ENCODE measurements around the gene PLGRKT.
"Not testable (repeated sequence)": the region's sequence is repeated elsewhere in the genome, so short reads cannot be mapped to it uniquely, and the experiment has no call there.

The PLGRKT gene

DNA sequence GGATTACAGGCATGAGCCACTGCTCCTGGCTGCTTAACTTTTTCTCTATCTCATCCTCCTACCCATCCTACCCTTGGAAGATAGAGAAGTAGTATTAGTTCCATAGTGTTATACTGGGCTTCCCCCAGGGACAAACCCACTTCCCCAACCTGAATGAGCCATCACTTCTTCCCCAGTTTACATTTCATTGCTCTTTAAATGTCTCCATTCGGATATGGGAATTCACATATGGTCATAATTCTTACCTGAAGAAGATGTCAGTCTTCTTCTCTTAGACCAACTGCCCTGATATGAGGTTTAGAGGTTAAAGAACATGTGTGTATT is 14.5 kb upstream of the PLGRKT start:
- DNase-seq (ENCODE audit: low read depth) = no peak

DNA sequence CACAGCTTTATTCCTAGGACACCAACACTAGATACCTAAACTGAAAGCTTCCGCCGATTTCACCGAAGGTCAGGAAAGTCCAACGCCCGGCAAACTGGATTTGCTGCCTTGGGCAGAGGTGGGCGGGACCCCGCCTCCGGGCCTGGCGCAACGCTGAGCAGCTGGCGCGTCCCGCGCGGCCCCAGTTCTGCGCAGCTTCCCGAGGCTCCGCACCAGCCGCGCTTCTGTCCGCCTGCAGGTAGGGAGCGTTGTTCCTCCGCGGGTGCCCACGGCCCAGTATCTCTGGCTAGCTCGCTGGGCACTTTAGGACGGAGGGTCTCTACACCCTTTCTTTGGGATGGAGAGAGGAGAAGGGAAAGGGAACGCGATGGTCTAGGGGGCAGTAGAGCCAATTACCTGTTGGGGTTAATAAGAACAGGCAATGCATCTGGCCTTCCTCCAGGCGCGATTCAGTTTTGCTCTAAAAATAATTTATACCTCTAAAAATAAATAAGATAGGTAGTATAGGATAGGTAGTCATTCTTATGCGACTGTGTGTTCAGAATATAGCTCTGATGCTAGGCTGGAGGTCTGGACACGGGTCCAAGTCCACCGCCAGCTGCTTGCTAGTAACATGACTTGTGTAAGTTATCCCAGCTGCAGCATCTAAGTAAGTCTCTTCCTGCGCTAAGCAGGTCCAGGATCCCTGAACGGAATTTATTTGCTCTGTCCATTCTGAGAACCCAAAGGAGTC is 12.8 kb upstream of the PLGRKT start, which contains the start of gene CD274:
Gene CD274, plus strand, starts transcription at position 184 of the 733 bp plus-strand sequence. CDS start 5,572 bp downstream, outside the sequence.
- DNase-seq (ENCODE audit: low read depth) = peak; percentile 68

DNA sequence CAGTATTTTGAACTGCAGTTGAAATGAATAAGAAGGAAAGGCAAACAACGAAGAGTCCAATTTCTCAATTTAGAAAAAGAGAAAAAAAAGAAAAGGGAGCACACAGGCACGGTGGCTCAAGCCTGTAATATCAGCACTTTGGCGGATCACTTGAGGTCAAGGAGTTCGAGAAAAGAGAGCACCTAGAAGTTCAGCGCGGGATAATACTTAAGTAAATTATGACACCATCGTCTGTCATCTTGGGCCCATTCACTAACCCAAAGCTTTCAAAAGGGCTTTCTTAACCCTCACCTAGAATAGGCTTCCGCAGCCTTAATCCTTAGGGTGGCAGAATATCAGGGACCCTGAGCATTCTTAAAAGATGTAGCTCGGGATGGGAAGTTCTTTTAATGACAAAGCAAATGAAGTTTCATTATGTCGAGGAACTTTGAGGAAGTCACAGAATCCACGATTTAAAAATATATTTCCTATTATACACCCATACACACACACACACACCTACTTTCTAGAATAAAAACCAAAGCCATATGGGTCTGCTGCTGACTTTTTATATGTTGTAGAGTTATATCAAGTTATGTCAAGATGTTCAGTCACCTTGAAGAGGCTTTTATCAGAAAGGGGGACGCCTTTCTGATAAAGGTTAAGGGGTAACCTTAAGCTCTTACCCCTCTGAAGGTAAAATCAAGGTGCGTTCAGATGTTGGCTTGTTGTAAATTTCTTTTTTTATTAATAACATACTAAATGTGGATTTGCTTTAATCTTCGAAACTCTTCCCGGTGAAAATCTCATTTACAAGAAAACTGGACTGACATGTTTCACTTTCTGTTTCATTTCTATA is 12.0 kb upstream of the PLGRKT start:
- no peak for DNase-seq (ENCODE audit: low read depth)

DNA sequence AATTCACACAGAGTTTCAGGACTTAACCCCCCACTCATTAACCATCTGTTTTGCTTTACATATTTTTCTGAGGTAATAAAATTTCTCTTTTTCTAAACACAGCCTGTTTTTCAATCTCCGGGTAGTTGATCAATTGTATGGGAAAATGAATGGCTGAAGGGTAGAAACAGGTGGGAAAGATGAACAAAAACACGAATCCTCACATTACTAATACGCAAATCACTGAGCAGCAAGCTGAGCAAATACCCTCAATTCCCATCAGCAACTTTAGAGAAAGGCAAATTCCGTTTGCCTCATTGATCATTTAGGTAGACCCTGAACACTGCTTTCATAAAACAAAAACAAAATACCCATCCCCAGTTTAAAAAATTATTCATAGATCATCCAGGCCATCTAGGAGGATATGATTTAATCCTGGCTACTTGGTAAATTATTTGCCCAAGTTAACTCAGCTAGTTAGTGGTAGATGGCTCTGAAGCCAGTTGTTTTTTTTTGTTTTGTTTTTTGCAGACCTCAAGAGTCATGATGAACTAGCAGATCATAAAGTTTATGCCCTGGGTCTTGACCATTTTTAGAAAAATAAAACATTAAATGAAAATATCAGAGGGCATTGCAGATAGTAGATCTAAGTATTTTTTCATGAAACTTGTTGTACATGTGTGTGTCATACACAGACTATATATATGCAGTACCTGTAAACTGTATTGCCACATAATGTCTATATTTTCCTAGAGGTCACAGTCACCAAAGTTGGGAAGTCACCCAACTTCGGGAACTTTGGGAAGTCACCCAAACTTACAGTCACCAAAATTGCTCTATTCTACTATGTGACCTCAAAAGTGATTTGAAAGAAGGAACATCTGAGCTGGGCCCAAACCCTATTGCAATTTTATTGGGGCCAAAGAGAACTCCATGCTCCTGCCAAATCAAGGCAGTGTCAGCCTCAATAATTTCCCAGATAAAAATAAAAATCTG is 11.0 kb upstream of the PLGRKT start:
- DNase-seq (ENCODE audit: low read depth) = no peak

DNA sequence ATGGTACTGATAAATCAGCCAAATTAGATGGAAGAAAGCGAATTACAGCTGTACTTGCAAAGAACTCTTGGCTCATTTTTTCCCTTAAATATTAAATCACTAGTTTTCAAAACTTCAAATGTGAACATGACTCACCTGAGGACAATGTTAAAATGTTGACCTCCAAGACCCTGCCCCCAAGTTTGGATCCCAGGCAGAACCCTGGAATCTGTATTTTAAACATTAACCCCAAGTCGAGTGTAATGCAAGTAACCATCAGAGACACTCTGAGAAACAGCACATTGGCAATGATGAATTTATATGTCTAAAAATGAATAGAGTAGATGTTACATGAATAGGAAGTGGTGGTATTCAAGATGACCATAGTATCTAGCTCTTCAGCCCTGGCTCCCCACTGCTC is 10.3 kb upstream of the PLGRKT start:
- DNase-seq (ENCODE audit: low read depth) = no peak

DNA sequence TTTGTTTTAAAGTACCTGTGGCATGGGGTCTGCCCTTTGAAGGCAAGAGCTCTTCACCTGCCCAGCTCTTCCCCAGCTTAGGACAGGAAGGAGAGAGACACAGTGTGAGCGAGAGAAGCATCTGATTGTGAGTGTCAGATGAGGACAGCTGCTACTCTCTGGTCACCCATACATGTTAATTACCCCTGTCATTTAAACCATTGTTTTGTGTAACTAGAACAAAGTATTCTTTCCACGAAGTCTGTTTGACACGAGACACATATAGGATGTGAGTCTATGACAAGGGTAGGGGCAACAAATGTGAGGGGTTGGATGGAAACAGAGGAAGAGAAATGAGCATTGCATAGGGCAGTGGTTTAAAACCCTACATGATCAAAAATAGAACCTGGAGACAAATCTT is 9.6 kb upstream of the PLGRKT start:
- no peak for DNase-seq (ENCODE audit: low read depth)

DNA sequence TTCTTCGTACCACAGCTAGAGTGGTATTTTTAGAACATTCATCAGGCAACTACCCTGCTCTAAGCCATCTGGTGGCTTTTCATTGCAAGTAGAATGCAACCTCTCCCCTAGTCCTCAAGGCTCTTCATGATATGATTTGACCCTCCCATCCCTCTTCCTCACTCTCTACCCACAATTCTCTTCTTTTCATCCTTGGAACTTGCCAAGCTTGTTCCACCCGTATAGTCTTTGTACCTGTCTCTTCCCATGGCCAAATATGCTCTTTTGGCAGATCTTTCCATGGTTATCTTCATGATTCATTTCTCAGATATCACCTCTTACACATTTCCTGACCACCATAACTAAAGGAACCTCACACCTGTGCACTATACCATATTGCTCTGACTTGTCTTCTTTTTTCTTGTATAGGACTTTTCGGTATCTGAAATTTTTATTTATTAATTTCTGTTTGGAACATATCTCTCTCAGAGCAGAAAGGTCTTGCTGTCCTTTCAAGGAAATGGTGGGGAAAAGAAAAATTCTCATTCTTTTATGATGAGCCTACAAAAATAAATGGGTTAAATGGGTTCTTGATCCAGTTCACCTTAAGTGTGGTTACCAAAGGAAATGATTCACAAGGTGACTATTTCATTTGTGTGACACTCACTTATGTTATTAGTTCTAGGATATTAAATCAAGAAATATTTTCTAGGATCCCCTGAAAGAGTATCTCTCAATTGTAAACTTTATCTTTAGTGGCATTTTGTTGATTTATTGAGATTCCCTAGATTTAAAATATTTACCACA is 8.9 kb upstream of the PLGRKT start:
- DNase-seq (ENCODE audit: low read depth) = no peak

DNA sequence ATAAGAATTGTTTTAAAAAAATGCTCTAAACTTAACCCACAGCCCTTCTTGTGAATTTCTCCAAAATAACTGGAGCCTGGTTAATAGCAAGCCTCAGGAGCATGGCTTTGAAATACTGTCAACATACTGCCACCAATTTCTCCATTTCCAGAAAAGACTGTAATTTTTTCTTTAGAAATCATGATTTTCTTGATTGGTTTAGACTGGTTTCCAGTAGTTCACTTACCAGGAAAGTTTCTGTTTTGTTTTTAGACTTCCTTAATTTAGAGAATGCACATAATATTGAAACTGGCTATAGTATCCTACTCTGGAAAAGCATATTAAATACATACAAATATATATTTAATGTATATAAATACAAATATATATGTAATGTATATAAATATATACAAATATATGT is 8.2 kb upstream of the PLGRKT start:
- DNase-seq (ENCODE audit: low read depth) = no peak

DNA sequence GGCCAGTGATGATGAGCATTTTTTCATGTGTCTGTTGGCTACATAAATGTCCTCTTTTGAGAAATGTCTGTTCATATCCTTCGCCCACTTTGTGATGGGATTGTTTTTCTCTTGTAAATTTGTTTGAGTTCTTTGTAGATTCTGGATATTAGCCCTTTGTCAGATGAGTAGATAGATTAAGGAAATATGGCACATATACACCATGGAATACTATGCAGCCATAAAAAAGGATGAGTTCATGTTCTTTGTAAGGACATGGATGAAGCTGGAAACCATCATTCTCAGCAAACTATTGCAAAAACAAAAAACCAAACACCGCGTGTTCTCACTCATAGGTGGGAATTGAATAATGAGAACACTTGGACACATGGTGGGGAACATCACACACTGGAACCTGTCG is 7.4 kb upstream of the PLGRKT start:
- DNase-seq (ENCODE audit: low read depth) = not testable (repeated sequence)

DNA sequence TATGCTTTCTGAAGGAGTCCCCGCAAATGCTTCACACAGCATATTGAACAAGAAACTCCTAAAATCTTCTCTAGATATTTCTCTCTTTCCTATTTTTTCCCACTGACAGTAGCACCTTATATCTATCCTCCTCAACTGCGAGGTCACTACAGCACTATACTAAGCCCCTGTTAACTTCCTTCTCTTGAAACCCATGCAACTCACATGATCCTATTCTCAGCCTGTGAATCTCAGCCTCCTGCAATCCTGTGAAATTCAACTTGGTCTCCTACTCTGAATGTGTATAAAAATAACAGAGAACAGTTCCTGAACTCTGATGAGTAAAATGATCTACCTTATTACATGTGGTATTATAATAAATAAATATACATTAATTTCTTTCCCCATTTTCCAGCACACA is 6.1 kb upstream of the PLGRKT start:
- no peak for DNase-seq (ENCODE audit: low read depth)

DNA sequence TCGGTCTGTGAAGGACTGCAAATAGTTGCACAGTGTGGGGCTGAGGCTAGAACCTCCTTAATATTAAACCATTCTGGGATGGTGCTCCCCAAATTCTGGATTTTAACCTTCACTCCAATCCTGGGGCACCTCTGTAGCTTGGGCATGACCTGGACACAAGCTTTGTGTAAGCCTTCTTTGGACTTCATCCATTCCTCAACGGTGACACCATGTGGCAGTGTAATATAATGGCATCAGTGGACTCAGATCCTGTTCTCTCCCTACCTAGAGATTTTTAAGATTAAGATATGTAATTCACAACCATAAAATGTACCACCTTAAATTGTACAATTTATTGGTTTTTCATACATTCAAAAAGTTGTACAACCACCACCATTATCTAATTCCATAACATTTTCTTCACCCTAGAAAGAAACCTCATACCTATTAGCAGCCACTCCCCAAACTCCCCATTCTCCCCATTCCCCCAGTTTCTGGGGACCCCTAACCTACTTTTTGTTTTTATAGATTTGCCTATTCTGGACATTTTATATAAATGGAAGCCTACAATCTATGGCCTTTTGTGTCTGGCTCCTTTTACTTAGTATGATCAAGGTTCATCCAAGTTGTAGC is 4.8 kb upstream of the PLGRKT start:
- DNase-seq (ENCODE audit: low read depth) = peak; percentile 47

DNA sequence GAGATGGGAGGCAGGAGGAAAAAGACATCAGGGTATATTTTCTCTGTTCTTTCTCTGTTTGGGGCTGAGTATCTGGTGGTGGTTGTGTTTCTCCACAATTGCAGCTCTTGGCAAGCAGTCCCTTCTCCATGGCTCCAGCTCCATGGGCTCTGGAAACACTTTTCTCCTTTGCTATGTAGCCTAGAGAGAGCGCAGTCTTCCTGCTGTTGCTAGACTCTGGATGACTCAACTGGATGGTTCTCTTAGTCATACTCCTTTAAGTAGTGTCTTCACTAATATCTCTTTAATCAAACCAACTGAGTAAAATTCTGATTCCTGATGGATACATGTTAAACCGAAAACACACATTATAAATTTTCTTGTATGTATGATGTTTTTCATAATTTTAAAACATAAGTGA is 3.3 kb upstream of the PLGRKT start:
- no peak for DNase-seq (ENCODE audit: low read depth)

DNA sequence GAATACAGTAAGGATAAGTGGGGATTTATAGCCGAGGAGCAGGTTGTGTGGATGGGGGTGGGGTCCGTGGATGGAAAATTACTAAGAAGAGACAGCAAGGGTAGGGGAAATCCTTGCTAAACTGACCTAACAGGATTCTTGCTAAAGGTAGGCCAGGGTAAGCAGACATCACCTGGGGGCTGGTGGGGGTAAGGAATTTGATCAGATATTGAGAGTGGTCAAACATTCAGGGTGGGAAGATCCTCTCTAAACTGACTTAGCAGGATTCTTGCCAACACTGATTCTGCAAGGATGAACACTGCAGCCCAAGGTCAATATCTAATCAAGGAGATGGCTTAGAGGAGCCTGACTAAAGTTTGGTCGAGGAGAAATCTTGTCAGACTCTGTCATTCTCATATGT is 2.7 kb upstream of the PLGRKT start:
- DNase-seq (ENCODE audit: low read depth) = no peak

DNA sequence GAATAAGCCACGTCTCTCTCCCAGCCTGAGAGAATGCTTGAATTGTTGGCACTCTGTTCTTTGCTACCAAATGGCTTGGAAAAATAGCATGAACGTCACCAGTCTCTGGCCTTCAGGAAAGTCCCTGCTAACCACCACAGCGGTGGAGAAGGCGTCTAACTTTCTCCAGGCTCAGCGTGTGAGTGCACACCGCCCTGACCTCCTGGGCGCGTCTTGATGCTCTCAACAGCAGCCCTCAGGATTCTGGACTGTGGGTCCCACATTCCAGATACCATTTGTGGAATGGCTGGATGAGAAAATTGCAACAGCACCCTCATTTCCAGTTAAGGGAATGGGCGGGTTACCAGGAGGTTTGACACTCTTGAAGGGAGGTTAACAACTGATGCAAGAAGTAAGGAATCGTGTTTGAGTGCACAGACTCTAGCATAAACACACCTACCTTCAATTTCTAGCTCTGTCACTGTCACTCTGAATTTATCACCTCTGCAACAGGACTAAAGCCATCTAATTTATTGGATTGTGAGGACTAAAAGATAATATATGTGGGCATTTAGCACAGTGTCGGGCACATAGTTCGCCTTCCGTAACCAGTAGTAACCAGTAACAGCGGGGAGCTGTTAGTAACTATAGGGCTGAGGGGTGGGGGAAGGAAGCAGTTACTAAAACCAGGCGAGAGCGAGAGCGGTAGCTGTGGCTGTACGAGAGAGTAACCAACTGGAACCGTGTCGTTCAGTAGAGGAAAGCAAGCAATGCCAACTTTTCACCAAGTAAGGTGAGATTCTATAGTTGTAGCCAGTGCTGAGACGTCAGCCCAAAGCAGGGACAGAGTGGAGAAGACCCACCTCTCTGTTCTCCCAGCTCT is 807 bp upstream of the PLGRKT start:
- no peak for DNase-seq (ENCODE audit: low read depth)

DNA sequence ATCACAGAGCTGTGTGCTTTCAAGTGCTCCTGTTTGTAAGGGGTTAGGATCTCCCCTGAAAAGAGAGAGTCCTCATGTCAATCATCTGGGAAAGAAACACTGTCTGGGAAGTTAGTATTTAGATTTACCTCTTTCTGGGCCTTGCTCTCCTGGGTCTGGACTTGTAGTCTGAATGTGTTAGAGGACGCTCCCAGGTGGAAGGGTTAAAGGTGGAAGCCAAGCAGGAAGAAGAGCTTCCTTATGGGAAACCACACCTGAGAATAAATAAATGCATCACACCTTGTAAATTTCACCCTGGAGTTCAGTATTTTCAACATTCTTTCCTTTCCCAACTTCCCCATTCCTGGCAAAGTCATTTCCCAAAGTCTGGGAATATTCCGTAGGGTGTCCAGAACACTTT is 1.3 kb downstream of the PLGRKT start:
- DNase-seq (ENCODE audit: low read depth) = no peak

DNA sequence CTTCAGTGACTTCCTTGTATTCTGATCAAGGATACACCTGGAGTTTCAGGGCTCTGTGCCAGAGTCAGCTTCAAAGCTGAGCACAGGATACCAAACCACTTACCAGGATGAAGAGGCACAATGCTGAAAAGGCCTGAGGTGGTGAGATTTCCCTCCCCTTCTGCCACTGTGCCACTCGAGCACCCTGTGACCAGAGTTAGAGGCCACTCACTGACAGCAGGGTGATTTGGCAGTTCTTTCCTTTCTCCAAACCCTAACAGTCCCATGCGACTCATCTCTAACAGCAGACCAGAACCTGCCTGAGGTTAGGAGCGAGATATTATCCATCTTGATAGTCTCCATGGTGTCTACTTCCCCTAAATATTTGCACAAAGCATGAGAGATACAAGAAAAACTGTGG is 1.8 kb downstream of the PLGRKT start:
- no peak for DNase-seq (ENCODE audit: low read depth)

DNA sequence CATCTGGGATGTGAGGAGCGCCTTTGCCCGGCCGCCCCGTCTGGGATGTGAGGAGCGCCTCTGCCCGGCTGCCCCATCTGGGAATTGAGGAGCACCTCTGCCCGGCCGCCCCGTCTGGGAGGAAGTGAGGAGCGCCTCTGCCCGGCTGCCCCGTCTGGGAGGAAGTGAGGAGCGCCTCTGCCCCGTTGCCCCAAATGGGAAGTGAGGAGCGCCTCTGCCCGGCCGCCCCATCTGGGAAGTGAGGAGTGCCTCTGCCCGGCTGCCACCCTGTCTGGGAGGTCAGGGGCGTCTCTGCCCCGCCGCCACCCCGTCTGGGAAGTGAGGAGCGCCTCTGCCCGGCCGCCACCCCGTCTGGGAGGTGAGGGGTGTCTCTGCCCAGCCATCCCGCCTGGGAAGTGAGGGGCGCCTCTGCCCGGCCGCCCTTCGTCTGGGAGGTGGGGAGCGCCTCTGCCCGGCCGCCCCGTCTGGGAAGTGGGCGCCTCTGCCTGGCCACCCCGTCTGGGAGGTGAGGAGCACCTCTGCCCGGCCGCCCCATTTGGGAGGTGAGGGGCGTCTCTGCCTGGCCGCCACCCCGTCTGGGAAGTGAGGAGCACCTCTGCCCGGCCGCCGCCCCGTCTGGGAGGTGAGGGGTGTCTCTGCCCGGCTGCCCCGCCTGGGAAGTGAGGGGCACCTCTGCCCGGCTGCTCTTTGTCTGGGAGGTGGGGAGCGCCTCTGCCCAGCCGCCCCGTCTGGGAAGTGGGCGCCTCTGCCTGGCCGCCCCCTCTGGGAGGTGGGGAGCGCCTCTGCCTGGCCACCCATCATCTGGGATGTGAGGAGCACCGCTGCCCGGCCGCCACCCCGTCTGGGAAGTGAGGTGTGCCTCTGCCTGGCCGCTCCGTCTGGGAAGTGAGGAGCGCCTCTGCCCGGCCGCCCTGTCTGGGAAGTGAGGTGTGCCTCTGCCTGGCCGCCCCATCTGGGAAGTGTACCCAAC is 3.6 kb downstream of the PLGRKT start:
- DNase-seq (ENCODE audit: low read depth) = not testable (repeated sequence)

DNA sequence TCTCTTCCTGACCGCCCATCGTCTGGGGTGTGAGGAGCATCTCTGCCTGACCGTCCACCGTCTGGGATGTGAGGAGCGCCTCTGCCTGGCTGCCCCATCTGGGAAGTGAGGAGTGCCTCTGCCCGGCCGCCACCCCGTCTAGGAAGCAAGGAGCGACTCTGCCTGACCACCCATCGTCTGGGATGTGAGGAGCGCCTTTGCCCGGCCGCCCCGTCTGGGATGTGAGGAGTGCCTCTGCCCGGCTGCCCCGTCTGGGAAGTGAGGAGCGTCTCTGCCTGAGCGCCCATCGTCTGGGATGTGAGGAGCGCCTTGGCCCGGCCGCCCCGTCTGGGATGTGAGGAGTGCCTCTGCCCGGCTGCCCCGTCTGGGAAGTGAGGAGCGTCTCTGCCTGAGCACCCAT is 4.4 kb downstream of the PLGRKT start:
- DNase-seq (ENCODE audit: low read depth) = not testable (repeated sequence)

DNA sequence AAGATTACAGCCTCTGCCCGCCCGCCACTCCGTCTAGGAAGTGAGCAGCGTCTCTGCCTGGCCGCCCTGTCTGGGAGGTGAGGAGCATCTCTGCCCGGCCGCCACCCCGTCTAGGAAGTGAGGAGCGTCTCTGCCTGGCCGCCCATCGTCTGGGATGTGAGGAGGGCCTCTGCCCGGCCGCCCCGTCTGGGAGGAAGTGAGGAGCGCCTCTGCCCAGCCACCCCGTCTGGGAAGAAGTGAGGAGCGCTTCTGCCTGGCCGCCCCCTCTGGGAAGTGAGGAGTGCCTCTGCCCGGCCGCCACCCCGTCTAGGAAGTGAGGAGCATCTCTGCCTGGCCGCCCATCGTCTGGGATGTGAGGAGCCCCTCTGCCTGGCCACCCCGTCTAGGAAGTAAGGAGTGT is 4.8 kb downstream of the PLGRKT start:
- not testable (repeated sequence) for DNase-seq (ENCODE audit: low read depth)
